ENCODE measurements around the gene LRFN5.
"Not testable (repeated sequence)": the region's sequence is repeated elsewhere in the genome, so short reads cannot be mapped to it uniquely, and the experiment has no call there.

The LRFN5 gene

DNA sequence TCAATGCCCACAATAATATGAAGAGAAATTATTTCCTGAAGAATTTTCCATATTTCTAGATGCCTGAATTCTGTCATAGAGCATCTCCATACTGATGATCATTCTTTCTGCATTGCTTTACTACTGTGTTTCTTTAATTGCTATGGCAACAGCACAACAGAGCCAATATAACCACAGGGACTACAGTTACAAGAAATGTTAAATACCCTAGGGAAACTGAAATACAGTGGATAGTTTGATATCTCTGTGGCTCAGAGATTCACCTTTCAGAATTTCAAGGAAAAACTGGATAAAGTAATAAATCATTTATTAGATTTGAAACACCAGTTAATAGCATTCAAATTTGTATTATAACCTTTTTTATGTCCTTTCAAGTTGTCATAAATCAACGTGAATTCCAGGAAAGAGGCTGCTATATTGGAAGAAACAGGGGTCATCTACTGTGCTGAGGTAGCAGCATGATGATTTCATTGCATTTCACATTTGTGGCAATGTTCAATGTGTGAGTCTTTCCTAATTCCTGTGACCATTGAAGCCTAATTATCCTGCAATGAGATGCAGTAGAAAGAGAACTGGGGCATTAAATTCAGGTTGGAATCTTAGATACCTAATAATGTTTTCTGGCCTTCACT is 267.1 kb downstream of the LRFN5 start:
- H3K27me3 ChIP-seq, result no peaks in the 10 kb centered on the region
- 0 out of 2 replicates have a peak, but pooled peaks cover 3% of the 10 kb centered on the region for H3K9me3 ChIP-seq
- no peak overlapping the region for H3K4me2 ChIP-seq
- H3K9ac ChIP-seq, result no peak overlapping the region
- H3K4me1 ChIP-seq, result no peaks in the 10 kb centered on the region
- H3K36me3 ChIP-seq, result no peaks in the 10 kb centered on the region
- no peak overlapping the region for H3K4me3 ChIP-seq
- H3K27ac ChIP-seq, result no peak overlapping the region
- no peaks in the 10 kb centered on the region for H4K20me1 ChIP-seq
- TF ChIP-seq Cebpa-rat (IDR thresholded peaks at IDR 0.05), result no peak

DNA sequence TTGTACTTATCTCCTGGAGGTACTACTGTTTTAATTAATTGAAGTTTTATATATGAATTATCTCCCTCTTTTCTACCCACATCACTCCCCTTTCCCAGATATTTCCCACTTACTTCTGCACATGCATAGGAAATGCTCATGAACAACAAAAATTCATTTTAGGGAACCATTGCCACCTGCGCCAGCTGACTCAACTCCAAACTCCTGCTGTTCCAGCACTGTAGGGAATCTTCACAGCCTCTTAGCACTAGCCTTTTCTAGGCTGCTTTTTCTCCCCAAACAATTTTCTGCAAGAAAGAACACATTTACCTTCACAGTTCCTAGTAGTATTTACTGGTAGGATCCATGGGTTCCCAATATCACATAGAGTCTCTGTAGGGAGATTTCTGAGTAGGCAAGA is 268.4 kb downstream of the LRFN5 start:
- Histone ChIP-seq H3K36me3 (no peaks in the 10 kb centered on the region), H3K4me1 (no peaks in the 10 kb centered on the region), H3K9me3 (0 out of 2 replicates have a peak, but pooled peaks cover 3% of the 10 kb centered on the region), H4K20me1 (no peaks in the 10 kb centered on the region), H3K27me3 (no peaks in the 10 kb centered on the region), H3K4me3 (no peak overlapping the region), H3K4me2 (no peak overlapping the region), H3K9ac (no peak overlapping the region), H3K27ac (no peak overlapping the region)
- TF ChIP-seq Cebpa-rat (IDR thresholded peaks at IDR 0.05), result no peak

DNA sequence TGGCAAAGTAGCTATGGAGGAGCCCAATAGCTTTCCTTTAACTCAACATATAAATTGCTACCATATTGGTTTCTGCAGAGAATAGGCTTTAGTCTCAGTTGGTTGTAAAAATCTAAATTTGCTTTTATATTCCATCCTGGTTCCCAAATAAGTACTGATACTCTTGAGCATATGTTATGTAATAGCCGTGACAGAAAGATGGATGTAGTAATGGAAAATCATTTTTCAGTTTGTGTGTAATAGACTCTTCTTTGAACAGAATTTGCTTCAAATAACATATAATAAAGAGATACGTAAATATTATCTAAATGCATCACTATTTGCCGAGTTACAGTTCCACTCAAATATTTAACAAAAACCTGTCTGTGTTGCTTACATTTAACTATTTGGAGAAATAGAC is 271.6 kb downstream of the LRFN5 start:
- TF ChIP-seq Cebpa-rat (IDR thresholded peaks at IDR 0.05), result no peak
- no peaks in the 10 kb centered on the region for H3K9me3 ChIP-seq

DNA sequence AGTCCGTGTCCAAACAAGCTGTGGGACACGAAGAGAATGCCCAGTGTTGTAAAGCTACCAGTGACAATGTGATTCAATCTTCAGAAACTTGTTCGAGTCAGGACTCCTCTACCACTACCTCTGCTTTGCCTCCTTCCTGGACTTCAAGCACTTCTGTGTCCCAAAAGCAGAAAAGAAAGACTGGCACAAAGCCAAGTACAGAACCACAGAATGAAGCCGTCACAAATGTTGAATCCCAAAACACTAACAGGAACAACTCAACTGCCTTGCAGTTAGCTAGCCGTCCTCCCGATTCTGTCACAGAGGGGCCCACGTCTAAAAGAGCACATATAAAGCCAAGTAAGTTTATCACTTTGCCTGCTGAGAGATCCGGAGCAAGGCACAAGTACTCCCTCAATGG is 284.9 kb downstream of the LRFN5 start:
- Histone ChIP-seq H3K27ac (no peak overlapping the region), H3K4me1 (no peaks in the 10 kb centered on the region), H4K20me1 (no peaks in the 10 kb centered on the region), H3K9ac (no peak overlapping the region), H3K9me3 (no peaks in the 10 kb centered on the region), H3K36me3 (no peaks in the 10 kb centered on the region), H3K27me3 (no peaks in the 10 kb centered on the region), H3K4me2 (no peak overlapping the region), H3K4me3 (no peak overlapping the region)
- no peak for TF ChIP-seq Cebpa-rat (IDR thresholded peaks at IDR 0.05)

More for the DNA sequence above, 271.6 kb downstream of the LRFN5 start:
- H3K27ac ChIP-seq, result no peak overlapping the region
- H4K20me1 ChIP-seq, result no peaks in the 10 kb centered on the region
- H3K9ac ChIP-seq, result no peak overlapping the region
- H3K4me3 ChIP-seq, result no peak overlapping the region
- H3K4me2 ChIP-seq, result no peak overlapping the region
- H3K4me1 ChIP-seq, result no peaks in the 10 kb centered on the region
- H3K36me3 ChIP-seq, result no peaks in the 10 kb centered on the region
- no peaks in the 10 kb centered on the region for H3K27me3 ChIP-seq

DNA sequence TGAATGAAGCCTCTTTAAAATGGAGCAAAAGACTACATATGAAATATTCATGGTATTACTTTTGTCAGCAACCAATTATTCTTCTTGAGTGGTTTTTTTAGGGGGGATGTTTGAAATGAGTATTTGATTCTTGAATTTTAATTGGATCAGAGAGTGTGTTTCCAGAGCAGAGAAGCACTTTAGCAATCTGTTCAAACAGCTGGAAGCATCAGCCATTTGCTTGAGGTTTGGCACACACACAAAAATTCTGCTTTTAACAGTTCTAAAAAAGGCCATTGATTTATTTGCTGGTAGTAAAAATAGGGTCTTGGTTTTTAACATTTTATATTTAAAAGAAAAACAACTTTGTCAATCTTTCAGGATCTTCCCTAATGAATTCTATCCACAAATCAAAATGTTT is 292.7 kb downstream of the LRFN5 start:
- no peak overlapping the region for H3K27ac ChIP-seq
- H3K27me3 ChIP-seq, result no peaks in the 10 kb centered on the region
- no peak overlapping the region for H3K4me3 ChIP-seq
- H3K4me1 ChIP-seq, result no peaks in the 10 kb centered on the region
- no peaks in the 10 kb centered on the region for H4K20me1 ChIP-seq
- H3K9ac ChIP-seq, result no peak overlapping the region
- no peaks in the 10 kb centered on the region for H3K36me3 ChIP-seq
- H3K9me3 ChIP-seq, result no peaks in the 10 kb centered on the region
- H3K4me2 ChIP-seq, result no peak overlapping the region
- TF ChIP-seq Cebpa-rat (IDR thresholded peaks at IDR 0.05), result no peak

DNA sequence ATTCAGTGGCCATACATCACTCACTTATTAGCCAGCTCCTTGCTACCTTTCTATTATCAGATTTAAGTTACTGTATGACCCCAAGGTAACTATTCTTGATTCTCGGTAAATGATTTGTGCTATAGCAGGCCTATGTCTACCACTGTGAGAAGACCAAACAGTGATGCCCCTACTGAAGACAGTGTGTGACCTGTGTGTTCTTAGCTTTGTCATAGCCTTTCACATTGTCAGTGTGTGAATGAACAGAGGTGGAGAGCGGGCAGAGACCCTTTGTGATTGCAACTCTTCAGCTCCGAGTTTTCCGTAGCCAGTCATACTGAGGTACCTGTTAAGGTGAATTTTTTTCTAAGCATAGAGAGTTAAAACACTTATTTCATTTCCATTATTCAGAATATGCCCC is 294.0 kb downstream of the LRFN5 start:
- Histone ChIP-seq H3K9me3 (no peaks in the 10 kb centered on the region), H3K4me2 (no peak overlapping the region), H3K36me3 (no peaks in the 10 kb centered on the region), H3K27me3 (no peaks in the 10 kb centered on the region), H3K9ac (no peak overlapping the region), H3K27ac (no peak overlapping the region), H4K20me1 (no peaks in the 10 kb centered on the region), H3K4me1 (no peaks in the 10 kb centered on the region), H3K4me3 (no peak overlapping the region)
- no peak for TF ChIP-seq Cebpa-rat (IDR thresholded peaks at IDR 0.05)

DNA sequence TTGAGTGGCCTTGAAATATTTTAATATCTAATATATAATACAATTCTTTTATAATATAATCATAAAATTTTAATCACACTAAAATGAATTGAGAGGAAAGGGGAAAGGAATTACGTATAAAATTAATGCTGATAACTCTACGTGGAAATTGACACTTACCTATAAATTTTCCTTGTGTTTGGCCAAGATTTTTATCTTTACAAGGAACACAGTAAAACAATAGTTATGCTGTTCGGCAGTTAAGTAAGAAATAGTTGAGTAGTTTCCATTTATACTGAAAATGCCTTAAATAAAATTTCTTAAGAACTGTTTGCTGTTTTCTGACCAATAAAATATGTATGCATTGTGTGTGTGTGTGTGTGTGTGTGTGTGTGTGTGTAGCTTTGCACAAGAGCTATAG is 294.4 kb downstream of the LRFN5 start:
- no peak overlapping the region for H3K4me3 ChIP-seq
- no peak overlapping the region for H3K27ac ChIP-seq
- no peaks in the 10 kb centered on the region for H3K9me3 ChIP-seq
- H3K4me2 ChIP-seq, result no peak overlapping the region
- no peaks in the 10 kb centered on the region for H3K27me3 ChIP-seq
- H3K9ac ChIP-seq, result no peak overlapping the region
- TF ChIP-seq Cebpa-rat (IDR thresholded peaks at IDR 0.05), result no peak
- no peaks in the 10 kb centered on the region for H3K36me3 ChIP-seq
- no peaks in the 10 kb centered on the region for H4K20me1 ChIP-seq
- no peaks in the 10 kb centered on the region for H3K4me1 ChIP-seq

DNA sequence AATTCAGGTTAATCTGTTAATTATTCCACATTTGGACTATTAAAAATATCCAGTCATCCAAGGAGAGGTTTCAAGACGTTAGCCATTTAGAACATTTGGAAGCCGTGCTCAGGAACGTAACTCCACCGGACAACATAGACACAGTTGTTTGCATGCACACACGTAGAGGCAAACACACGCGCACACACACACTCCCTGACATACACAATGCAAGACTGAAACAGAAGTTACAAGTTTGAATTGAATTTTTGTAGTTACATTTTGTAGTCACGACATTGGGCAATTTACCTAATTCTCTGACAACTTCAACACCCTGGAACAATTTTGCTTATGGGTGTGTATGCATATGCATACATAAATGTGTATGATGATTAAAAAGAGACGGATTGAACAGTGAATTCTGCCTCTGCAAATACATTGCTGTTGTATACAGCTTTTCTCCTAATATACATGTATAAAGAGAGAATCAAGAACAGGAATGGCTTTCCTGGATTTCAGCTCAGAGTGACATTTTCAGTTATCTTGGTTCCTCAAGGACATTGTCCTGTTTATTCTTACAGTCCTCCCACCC is 298.8 kb downstream of the LRFN5 start:
- Histone ChIP-seq H3K9me3 (no peaks in the 10 kb centered on the region), H3K36me3 (no peaks in the 10 kb centered on the region), H3K4me1 (no peaks in the 10 kb centered on the region), H3K27ac (no peak overlapping the region), H3K9ac (no peak overlapping the region), H3K27me3 (no peaks in the 10 kb centered on the region), H3K4me3 (no peak overlapping the region), H3K4me2 (no peak overlapping the region), H4K20me1 (no peaks in the 10 kb centered on the region)
- TF ChIP-seq Cebpa-rat (IDR thresholded peaks at IDR 0.05), result no peak

DNA sequence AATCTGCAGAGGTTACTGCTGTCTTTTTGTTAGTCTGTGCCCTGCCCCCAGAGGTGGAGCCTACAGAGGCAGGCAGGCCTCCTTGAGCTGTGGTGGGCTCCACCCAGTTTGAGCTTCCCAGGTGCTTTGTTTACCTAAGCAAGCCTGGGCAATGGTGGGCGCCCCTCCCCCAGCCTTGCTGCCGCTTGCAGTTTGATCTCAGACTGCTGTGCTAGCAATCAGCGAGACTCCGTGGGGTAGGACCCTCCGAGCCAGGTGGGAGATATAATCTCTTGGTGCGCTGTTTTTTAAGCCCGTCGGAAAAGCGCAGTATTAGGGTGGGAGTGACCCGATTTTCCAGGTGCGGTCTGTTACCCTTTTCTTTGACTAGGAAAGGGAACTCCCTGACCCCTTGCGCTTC is 304.5 kb downstream of the LRFN5 start:
- H3K4me2 ChIP-seq, H3K27ac ChIP-seq, H4K20me1 ChIP-seq, H3K9me3 ChIP-seq, H3K9ac ChIP-seq, H3K27me3 ChIP-seq, H3K4me1 ChIP-seq, H3K4me3 ChIP-seq, H3K36me3 ChIP-seq: not testable (repeated sequence)

DNA sequence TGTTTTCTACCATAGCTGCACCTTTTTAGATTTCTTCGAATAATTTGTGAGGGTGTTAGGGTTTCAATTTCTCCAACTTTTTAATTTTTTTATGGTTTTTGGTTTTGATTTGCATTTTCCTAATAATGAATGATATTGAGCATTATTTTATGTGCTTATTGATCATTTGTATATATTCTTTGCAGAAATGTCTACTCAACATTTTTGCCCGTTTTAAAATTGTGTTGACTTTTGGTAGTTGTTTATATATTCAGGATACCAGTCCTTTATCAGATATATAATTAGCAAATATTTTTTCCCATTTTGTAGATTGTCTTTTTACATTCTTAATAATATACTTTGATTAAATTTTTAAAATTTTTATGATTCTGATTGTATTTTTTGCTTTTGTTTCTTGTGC is 306.7 kb downstream of the LRFN5 start:
- H3K9ac ChIP-seq, result no peak overlapping the region
- H3K4me2 ChIP-seq, result no peak overlapping the region
- no peaks in the 10 kb centered on the region for H3K9me3 ChIP-seq
- no peaks in the 10 kb centered on the region for H4K20me1 ChIP-seq
- no peak overlapping the region for H3K4me3 ChIP-seq
- no peak for TF ChIP-seq Cebpa-rat (IDR thresholded peaks at IDR 0.05)
- no peaks in the 10 kb centered on the region for H3K4me1 ChIP-seq
- no peaks in the 10 kb centered on the region for H3K36me3 ChIP-seq
- no peak overlapping the region for H3K27ac ChIP-seq
- H3K27me3 ChIP-seq, result no peaks in the 10 kb centered on the region

DNA sequence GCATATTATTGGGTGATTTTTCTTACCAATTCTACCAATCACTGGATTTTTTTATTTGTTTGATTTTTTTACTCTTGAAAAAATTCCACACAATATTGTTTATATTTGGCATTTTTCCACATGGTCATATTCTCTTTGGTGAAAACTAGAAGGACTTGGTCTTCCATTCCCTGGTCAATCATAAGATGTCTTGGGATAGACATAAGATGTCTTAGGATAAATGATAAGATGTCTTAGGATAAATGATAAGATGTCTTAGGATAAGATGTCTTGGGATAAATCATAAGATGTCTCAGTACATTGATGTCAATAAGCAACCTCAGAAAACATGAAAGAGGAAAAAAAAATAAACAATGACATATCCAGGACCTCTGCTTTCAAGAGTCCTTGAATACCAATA is 309.1 kb downstream of the LRFN5 start:
- Histone ChIP-seq H3K27ac (no peak overlapping the region), H3K4me3 (no peak overlapping the region), H3K36me3 (no peaks in the 10 kb centered on the region), H3K9ac (no peak overlapping the region), H3K27me3 (no peaks in the 10 kb centered on the region), H3K9me3 (no peaks in the 10 kb centered on the region), H3K4me1 (no peaks in the 10 kb centered on the region), H4K20me1 (no peaks in the 10 kb centered on the region), H3K4me2 (no peak overlapping the region)
- no peak for TF ChIP-seq Cebpa-rat (IDR thresholded peaks at IDR 0.05)
